Loucy (cell line): ENCODE measurements around the gene ZNF586.
"Not testable (repeated sequence)": the region's sequence is repeated elsewhere in the genome, so short reads cannot be mapped to it uniquely, and the experiment has no call there.

Experiments
- EZH2phosphoT487 ChIP-seq: fragments of 200-600 bp; IDR thresholded peaks from 2 replicates; pipeline ENCODE4 v1.6.1; 2018; ENCODE audit warnings: antibody characterized with exemption, mild to moderate bottlenecking, moderate library complexity, borderline replicate concordance
- TF ChIP-seq, protein P1 (sequence below): fragments of 200-600 bp; sonication (generic); conservative IDR thresholded peaks from 2 replicates; pipeline ENCODE4 v1.5.1; 2014; ENCODE audit warnings: mild to moderate bottlenecking, antibody characterized with exemption, low read length

DNA sequence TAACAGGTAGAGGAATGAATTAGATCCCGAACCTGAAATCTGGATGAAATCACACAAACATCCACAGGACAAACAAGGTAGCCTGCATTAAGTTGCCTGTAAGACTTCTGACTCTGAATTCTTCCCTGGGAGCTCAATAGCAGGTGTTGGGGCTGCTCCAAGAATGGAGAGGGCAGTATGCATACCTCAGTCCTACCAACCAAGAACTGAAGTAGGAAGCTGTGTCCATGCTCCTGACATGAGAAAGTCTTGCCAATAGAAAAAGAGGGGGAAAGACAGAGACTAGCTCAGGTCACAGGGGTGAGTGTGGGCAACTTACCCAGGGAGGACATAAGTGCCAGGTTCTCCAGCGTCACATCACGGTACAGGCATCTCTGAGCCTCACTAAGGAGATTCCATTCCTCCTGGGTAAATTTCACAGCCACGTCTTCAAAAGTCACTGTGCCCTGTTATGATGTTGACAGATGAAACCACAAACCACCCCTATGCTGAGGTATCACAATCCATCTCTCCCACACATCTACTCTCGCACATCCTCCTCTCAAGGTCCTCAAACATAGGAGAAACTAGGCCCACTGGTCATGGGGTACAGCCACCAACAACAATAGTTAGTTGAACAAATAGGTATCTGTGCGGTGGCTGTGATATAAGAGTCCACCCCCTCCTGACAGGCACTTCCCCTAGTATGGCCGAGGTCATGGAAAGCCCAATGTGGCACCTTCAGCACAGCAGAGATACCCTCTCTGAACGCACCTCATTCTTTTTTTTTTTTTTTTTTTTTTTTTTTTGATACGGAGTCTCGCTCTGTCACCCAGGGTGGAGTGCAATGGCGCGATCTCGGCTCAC, 43.7 kb downstream of the ZNF586 start:
- TF ChIP-seq, protein P1, sequence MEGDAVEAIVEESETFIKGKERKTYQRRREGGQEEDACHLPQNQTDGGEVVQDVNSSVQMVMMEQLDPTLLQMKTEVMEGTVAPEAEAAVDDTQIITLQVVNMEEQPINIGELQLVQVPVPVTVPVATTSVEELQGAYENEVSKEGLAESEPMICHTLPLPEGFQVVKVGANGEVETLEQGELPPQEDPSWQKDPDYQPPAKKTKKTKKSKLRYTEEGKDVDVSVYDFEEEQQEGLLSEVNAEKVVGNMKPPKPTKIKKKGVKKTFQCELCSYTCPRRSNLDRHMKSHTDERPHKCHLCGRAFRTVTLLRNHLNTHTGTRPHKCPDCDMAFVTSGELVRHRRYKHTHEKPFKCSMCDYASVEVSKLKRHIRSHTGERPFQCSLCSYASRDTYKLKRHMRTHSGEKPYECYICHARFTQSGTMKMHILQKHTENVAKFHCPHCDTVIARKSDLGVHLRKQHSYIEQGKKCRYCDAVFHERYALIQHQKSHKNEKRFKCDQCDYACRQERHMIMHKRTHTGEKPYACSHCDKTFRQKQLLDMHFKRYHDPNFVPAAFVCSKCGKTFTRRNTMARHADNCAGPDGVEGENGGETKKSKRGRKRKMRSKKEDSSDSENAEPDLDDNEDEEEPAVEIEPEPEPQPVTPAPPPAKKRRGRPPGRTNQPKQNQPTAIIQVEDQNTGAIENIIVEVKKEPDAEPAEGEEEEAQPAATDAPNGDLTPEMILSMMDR = not testable (repeated sequence)
- TF ChIP-seq EZH2phosphoT487 = not testable (repeated sequence)
